ENCODE data around the gene GOLGA2.

The GOLGA2 gene

GRCh38 chr9:128211981-128212281 is 63.9 kb downstream of the GOLGA2 start:
- no peak for DNase-seq (ENCODE audit: low spot score)

- DNase-seq (ENCODE audit: low spot score): no peak
Measured at GRCh38 chr9:128211186-128211980, 64.4 kb downstream of the GOLGA2 start.

- DNase-seq (ENCODE audit: low spot score): no peak
Measured at GRCh38 chr9:128208946-128209669, 66.7 kb downstream of the GOLGA2 start.

GRCh38 chr9:128208386-128208785 is 67.4 kb downstream of the GOLGA2 start:
- no peak for DNase-seq (ENCODE audit: low spot score)

- no peak for DNase-seq (ENCODE audit: low spot score)
Measured at GRCh38 chr9:128206916-128207910, 68.6 kb downstream of the GOLGA2 start.

- DNase-seq (ENCODE audit: low spot score): no peak
Measured at GRCh38 chr9:128206484-128206883, 69.3 kb downstream of the GOLGA2 start.
